GM21526 (cell line): ENCODE data around the gene SPC24.
"Not testable (repeated sequence)": the region's sequence is repeated elsewhere in the genome, so short reads cannot be mapped to it uniquely, and the experiment has no call there.

Experiments used
- ATAC-seq: cut with Tn5 transposase; IDR thresholded peaks from one replicate; pipeline ENCODE4 v1.9.1; 2021; ENCODE audit warnings: moderate library complexity; ENCODE audit not compliant: unreplicated experiment, low FRiP score

The SPC24 gene

DNA sequence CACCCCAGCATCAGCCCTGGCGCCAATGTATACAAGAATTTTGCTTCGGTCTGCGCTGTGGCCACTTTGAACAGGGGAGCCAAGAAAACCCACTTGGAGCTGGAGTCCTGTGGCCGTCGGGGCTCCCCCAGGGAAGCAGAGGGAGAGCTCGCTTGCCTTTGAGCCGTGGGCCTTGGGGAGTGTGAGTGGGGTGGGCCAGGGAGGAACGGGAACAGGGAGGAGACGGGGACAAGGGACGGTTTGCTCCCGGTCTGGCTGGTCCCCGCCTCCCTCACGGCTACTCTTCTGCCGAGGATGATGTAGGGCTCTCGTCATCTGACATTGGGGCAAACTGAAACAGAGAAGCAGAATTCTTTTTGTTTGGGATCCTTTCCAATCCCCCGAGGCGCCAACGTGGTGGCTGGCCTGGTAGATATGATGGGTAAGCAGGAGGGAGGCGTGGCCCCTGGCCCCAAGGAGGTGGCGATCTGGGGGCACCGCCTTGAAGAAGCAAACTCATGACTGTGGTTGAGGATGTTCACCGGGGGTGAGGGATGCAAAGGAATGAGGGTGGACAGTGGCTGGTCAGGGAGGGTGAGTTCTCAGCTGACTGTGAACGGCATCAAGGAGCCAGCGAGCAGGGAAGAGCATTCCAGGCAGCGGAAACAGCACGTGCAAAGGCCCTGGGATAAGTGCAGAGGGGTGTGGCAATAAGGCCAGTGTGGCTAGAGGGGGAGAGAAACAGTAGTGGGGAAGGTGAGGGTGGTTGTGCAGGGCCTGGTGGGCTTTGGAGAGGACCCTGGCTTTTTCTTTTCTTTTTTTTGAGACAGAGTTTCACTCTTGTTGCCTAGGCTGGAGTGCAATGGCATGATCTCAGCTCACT is 10.9 kb upstream of the SPC24 start:
- no peak for ATAC-seq

GRCh38 chr19:11165486-11166030 is 10.0 kb upstream of the SPC24 start:
- no peak for ATAC-seq

- ATAC-seq, result no peak
Measured at GRCh38 chr19:11164879-11165406, 9.4 kb upstream of the SPC24 start.

DNA sequence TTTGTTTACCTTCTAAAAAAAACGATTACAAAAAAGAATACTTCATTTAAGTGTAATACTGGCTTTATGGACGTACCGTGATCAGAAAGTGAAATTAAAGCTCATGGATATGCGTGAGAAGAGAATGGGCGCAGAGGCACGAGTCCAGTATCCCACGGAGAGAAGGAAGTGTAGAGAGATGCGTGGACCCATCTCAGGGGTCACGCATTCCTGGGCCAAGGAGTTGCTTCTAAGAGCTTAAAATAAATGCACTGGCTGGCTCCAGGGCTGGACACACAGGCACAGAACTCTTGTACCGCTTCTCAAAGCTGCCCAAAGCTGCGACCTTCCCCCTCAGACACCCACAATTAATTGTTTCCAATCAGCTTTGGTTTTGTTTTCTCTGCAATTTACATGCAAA is 8.7 kb upstream of the SPC24 start:
- no peak for ATAC-seq

DNA sequence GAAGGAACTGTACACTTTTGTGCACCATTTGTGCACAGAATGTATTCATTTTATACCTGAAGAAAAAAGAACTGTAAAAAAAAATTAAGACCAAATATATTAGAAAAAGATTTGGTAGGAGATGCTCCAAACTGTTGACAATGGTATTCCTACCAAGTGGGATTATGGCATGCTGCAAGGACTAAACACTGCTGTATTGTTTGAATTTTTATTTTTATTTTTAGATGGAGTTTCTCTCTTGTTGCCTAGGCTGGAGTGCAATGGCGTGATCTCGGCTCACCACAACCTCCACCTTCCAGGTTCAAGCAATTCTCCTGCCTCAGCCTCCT is 4.8 kb upstream of the SPC24 start:
- ATAC-seq, result not testable (repeated sequence)

DNA sequence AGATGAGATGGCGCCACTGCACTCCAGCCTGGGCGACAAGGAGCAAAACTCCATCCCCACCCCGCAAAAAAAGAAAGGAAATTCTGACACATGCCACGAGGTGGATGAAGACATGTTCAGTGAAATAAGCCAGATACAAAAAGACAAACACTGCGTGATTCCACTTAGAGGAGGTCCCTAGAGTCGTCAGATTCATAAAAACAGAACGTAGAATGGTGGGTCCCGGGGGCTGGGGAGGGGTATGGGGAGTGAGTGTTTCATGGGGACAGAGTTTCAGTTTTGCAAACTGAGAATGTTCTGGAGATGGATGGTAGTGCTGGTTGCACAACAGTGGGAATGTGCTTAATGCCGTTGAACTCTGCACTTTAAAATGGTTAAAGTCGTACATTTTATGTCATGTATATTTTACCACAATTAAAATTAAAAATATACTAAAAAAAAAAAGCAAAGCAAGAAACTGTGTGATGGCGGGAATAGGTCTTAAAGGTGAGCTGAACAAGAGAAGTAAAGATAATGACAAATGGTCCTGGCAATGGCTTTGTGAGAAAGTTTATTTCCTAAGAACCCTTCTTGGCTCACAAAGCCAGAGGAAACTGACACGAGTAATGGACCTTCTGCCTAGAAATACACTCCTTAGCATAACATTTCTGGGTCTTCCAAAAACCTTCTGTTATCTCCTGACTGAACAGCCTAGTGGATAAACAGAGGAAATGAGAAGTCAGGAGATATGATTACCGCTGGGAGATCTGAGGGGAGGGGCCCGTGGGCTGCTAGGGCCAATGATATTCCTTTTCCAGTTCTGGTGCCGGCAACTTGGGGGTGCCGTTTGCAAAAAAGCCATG is 4.2 kb upstream of the SPC24 start:
- ATAC-seq, result no peak

DNA sequence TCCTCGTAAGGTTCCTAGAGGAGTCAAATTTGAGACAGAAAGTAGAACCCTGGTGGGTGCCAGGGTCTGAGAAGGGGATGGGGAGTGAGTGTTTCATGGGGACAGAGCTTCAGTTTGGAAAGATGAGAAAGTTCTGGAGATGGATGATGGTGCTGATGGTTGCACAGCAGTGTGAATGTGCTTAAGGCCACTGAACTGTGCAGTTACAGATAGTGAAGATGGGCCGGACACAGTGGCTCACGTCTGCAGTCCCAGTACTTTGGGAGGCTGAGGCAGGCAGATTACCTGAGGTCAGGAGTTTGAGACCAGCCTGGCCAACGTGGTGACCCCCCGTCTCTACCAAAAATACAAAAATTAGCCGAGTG is 917 bp downstream of the SPC24 start:
- ATAC-seq, result no peak

DNA sequence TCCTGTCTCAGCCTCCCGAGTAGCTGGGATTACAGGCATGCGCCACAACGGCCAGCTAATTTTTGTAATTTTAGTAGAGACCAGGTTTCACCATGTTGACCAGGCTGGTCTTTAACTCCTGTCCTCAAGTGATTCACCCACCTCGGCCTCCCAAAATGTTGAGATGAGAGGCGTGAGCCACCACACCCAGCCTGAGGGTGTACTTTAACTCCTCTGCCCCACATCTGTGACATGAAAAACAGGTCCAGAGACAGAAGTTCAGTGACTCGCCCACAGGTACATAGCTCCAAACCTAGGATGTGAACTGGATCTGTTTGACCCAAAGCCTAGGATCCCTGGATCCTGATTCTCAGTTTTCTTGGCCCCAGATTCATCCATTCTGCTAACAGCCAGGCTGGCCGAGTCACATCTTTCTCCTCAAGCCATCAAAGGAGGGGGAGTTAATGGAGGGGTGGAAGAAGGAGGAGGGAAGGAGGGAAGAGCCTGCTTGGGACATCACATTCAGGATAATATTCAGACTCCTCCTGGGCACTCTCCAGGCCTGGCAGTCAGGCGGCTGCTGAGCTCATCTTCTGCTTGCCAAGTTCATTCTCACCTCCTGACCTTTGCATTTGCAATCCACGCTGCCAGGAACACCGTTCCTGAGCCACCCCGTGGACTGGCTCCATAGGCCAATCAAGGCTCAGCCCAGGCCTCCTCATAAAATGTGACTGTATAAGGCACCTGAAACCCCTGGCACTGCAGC is 3.1 kb downstream of the SPC24 start:
- ATAC-seq, result no peak

DNA sequence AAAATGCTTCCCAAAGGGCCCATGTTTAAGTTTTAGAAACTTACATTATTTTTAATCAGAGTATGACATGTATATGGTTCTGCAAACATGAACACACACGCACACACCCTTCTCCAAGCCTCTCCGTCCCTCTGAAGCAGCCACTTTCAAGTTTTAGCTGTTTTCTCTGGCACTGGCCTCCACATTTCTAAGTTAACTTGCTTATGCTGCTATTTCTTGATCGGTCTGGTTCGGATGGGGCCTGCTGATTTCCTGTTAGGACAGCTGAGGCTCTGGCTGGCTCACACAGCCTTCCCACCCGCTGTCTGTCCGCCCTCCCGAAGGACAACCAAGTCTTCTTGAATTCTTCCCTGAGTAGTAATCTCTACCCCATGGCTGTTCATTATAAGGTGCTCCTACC is 4.4 kb downstream of the SPC24 start:
- ATAC-seq, result no peak

- no peak for ATAC-seq
Measured at GRCh38 chr19:11148001-11148400, 7.6 kb downstream of the SPC24 start.

DNA sequence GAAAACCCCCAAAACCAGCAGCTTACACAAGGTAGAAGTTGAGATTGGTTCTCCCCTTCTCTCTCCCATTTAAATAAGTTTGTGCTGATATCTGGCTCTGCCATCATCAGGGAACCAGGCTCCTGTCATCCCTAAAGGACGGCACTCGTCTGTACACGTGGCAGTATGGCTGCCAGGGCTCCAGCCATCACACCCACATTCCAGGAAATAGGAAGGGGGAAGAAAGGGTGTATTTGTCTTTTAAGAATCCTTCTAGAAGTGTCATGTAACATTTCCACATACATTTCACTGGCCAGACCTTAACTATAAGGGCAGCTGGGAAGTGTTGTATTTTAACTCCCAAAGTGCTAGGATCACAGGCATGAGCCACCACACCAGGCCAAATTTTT is 10.1 kb downstream of the SPC24 start:
- ATAC-seq, result no peak

- no peak for ATAC-seq
Measured at GRCh38 chr19:11142528-11143171, 12.9 kb downstream of the SPC24 start.

GRCh38 chr19:11141937-11142527 is 13.6 kb downstream of the SPC24 start:
- ATAC-seq, result no peak

DNA sequence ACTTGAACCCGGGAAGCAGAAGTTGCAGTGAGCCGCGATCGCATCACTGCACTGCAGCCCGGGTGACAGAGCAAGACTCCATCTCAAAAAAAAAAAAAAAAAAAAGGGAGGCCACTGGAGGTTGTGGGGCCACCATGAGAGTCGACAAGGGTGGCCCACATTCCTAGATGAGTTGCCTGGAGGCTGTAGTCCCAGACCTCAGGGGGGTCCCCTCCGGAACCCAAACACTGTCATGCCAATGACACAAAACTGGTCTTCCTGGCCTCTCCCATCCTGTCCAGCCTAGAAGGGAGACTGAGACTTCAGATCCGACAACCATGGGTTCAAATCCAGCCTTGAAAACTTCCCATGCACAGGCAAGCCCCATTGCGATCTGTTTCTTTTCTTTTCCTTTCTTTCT is 14.7 kb downstream of the SPC24 start:
- no peak for ATAC-seq

- ATAC-seq, result not testable (repeated sequence)
Measured at GRCh38 chr19:11140023-11140538, 15.5 kb downstream of the SPC24 start.

DNA sequence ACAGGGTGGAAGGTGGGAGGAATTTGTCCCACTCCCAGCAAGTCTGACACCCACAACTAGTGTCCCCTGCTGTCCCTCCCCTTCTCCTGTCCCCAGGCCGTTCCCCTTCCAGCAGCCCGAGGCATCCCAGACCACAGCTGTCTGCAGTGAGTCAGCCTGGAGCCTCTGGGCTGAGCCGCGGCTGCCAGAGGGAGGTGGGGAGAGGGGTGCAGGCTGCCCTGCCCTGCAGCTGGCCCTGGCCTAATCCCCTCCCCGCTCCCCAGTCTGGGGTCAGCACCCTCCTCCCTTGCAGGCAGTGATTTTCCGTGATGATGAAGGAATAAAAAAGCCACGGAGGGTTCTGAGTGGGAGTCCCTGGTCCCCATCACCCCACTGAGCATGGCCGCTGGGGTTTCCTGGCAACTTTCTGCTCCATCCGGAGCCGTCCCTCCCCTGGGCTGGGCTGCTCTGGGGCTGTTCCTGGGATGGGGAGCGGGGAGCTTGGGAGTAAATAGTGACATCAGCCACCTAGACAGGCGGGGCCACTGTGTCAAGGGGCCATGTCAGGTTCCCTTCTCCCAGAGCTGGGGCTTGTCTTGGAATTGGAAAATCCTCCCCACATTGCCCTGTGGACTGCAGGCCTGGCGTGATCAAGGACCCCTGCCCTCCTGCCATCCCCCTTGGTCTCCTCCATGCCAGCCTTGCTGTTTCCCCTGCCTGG is 16.8 kb downstream of the SPC24 start:
- ATAC-seq, result no peak

- no peak for ATAC-seq
Measured at GRCh38 chr19:11137542-11138384, 17.8 kb downstream of the SPC24 start.
